GM06990 (cell line): Measurements from ENCODE around the gene SLC3A2.
"Not testable (repeated sequence)": the region's sequence is repeated elsewhere in the genome, so short reads cannot be mapped to it uniquely, and the experiment has no call there.

ENCODE experiments used
- DNase-seq: peaks from one replicate; pipeline ENCODE4 v3.0.0-alpha.2; 2011; ENCODE audit not compliant: insufficient read length; ENCODE audit errors: extremely low read depth
- H3K27me3 ChIP-seq: replicated peaks from 2 replicates; pipeline ENCODE4 v1.6.0; 2011; ENCODE audit warnings: low read length; ENCODE audit not compliant: control insufficient read depth, insufficient read depth
- H3K36me3 ChIP-seq: 2 replicates; pipeline ENCODE4 v1.5.1; 2011; ENCODE audit warnings: low read length; ENCODE audit not compliant: control insufficient read depth, insufficient read depth
- H3K4me3 ChIP-seq: replicated peaks from 2 replicates; pipeline ENCODE4 v1.5.1; 2011; ENCODE audit warnings: low read depth, mild to moderate bottlenecking, control low read depth, low read length
- TF ChIP-seq, protein P1 (sequence below): IDR thresholded peaks from 2 replicates; pipeline ENCODE4 v1.5.1; 2011; ENCODE audit warnings: low read length, control low read depth, mild to moderate bottlenecking, inconsistent platforms; ENCODE audit not compliant: insufficient read depth, poor library complexity, severe bottlenecking

The SLC3A2 gene

GRCh38 chr11:62839050-62839945, 41.4 kb upstream of the SLC3A2 start, which contains the start of gene WDR74:
WDR74 (minus strand) TSS chr11:62839590; CDS start chr11:62839570, 20 bp downstream.
- TF ChIP-seq, protein P1, sequence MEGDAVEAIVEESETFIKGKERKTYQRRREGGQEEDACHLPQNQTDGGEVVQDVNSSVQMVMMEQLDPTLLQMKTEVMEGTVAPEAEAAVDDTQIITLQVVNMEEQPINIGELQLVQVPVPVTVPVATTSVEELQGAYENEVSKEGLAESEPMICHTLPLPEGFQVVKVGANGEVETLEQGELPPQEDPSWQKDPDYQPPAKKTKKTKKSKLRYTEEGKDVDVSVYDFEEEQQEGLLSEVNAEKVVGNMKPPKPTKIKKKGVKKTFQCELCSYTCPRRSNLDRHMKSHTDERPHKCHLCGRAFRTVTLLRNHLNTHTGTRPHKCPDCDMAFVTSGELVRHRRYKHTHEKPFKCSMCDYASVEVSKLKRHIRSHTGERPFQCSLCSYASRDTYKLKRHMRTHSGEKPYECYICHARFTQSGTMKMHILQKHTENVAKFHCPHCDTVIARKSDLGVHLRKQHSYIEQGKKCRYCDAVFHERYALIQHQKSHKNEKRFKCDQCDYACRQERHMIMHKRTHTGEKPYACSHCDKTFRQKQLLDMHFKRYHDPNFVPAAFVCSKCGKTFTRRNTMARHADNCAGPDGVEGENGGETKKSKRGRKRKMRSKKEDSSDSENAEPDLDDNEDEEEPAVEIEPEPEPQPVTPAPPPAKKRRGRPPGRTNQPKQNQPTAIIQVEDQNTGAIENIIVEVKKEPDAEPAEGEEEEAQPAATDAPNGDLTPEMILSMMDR = no peak
- DNase-seq = peak; percentile 92

GRCh38 chr11:62840721-62841360, 39.9 kb upstream of the SLC3A2 start:
- not testable (repeated sequence) for H3K27me3 ChIP-seq, H3K36me3 ChIP-seq
- DNase-seq = peak; percentile 91
- H3K4me3 ChIP-seq = peak overlapping the region; percentile 84

More at GRCh38 chr11:62839050-62839945, 41.4 kb upstream of the SLC3A2 start, which contains the start of gene WDR74:
- Histone ChIP-seq H3K36me3 (peaks cover 14% of the 10 kb centered on the region), H3K4me3 (peak within 1 kb of the TSS; percentile 84), H3K27me3 (no peaks in the 10 kb centered on the region)

DNA sequence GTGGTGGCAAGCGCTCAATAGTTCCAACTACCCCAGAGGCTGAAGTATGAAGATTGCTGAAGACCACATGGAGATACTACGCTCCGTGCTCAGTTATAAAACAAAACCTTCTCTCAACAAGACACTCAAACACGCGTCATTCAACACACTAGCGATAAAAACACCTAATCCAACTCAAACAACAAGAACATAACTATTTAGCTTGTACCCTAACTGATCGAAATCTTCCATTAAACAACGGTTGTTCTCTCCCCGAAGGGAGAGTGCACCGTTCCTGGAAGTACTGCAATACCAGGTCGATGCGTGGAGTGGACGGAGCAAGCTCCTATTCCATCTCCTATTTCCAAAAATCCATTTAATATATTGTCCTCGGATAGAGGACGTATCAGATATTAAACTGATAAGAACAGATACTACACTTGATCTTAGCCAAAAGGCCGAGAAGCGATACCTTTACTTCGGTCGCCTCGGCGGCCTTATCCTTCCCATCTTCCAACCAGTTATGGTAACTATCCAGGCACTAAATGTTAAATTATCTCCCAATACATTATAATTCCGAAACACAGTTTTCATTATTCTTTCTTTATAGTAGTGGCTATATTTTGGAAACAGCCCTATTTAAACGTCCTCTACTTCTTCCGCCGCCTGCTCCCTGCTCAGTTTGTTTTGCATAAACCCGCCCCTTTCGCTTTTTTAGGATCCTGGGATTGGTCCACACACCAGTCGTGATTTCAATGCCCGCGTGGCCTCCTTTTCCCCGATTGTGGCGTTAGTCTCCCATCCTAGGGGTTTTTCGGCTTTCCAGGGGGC, 39.1 kb upstream of the SLC3A2 start:
- peak; percentile 86 for DNase-seq
- Histone ChIP-seq H3K27me3 (no peaks in the 10 kb centered on the region), H3K36me3 (no peaks in the 10 kb centered on the region; the same call in none of the 2 replicates), H3K4me3 (peak overlapping the region; percentile 53)
- TF ChIP-seq, protein P1 = no peak

DNA sequence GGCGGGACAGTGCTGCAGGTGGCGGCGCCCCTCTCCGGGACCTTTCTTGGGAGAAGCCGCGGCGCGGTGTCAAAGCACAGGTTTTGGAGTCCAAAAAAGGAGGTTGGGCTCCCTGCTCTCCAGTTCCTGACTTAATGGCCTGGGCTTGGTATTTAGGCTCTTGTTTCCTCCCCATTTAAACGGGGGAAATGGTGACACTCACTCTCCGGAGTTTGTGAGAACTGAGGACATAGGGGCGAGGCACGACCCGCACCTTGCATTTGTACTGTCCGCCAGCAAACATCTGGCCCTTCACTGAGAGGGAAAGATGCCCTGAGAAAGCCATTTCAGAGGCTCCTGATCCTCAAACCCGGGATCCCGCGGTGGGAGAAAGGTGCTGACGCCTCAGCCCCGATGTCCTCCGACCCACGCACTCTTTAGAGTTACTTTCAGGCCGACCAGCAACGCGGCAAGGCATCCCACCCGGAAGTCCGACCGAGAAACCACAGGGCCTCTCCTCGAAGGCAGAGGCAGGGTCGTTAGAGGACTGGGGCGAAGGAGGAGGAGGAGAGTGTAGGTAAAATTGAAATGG, 38.4 kb upstream of the SLC3A2 start:
- H3K4me3 ChIP-seq = peak overlapping the region; percentile 53
- H3K27me3 ChIP-seq = no peaks in the 10 kb centered on the region
- DNase-seq = peak; percentile 77
- no peaks in the 10 kb centered on the region; the same call in none of the 2 replicates for H3K36me3 ChIP-seq
- TF ChIP-seq, protein P1 = no peak

DNA sequence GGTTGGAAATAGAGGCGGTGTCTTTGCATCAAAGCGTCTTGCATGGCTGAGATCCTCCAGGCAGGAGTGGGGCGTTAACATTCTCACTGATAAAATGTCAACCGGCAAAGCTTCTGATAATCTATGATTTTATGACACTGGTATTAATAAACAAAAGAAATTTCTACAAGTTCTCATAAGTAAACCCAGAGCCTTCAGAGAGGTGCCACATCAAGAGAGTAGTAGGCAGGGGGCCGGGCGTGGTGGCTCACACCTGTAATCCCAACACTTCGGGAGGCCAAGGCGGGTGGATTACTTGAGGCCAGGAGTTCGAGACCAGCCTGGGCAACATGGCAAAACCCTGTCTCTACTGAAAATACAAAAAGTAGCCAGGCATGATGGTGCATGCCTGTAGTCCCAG, 37.8 kb upstream of the SLC3A2 start:
- H3K36me3 ChIP-seq, H3K27me3 ChIP-seq, DNase-seq, H3K4me3 ChIP-seq: not testable (repeated sequence)

GRCh38 chr11:62843466-62843865, 37.2 kb upstream of the SLC3A2 start:
- H3K27me3 ChIP-seq = no peaks in the 10 kb centered on the region
- H3K4me3 ChIP-seq = no peak overlapping the region
- DNase-seq = no peak

More at GRCh38 chr11:62843466-62843865, 37.2 kb upstream of the SLC3A2 start:
- H3K36me3 ChIP-seq = no peaks in the 10 kb centered on the region
- TF ChIP-seq, protein P1 = no peak
